Panc1 (cell line): ENCODE data around the gene TRAF3IP3. TPM values are rescaled to one million over a fixed set of nuclear protein-coding genes. Genes with fewer than 3 reads are reported as not detected.

Experiments used
- ATAC-seq: fragments of 200-7000 bp; cut with Tn5 transposase; 2 replicates; pipeline ENCODE4 v1.9.1; 2020; ENCODE audit warnings: mild to moderate bottlenecking, moderate library complexity
- BruUV-seq: library from RNA; stranded (reverse); fragments of 400-500 nt; replicated peaks from 2 replicates; lab custom pipeline; 2021; lab: Mats Ljungman, UMichigan
- CTCF ChIA-PET: fragments of 300-600 bp; sonication (Branson Sonifier 250); formaldehyde crosslinking; loops from one replicate; lab custom pipeline; 2022; ENCODE audit warnings: antibody characterized with exemption; lab: Charles Lee
- POLR2A ChIA-PET: fragments of 300-600 bp; sonication (Branson Sonifier 250); formaldehyde crosslinking; loops from one replicate; lab custom pipeline; 2022; ENCODE audit warnings: antibody characterized with exemption; lab: Charles Lee
- DNase-seq: peaks from one replicate; pipeline ENCODE4 v3.0.0-alpha.2; 2010; ENCODE audit warnings: low read depth, low spot score
- H3K27ac ChIP-seq: 2 replicates; pipeline ENCODE4 v1.5.1; 2011; ENCODE audit warnings: mild to moderate bottlenecking, low read length, inconsistent platforms
- H3K27me3 ChIP-seq: fragments of 200-500 bp; sonication (Bioruptor generic); 2 replicates; pipeline ENCODE4 v1.6.0; 2014; ENCODE audit warnings: low read length, inconsistent platforms; ENCODE audit not compliant: control insufficient read depth, insufficient read depth
- H3K36me3 ChIP-seq: fragments of 200-500 bp; sonication (Bioruptor generic); 2 replicates; pipeline ENCODE4 v1.5.1; 2014; ENCODE audit warnings: inconsistent platforms, mild to moderate bottlenecking, low read length, moderate library complexity; ENCODE audit not compliant: control insufficient read depth, insufficient read depth
- H3K4me1 ChIP-seq: 2 replicates; pipeline ENCODE4 v1.5.1; 2011; ENCODE audit warnings: inconsistent platforms, mild to moderate bottlenecking, low read length, moderate library complexity; ENCODE audit not compliant: control insufficient read depth, insufficient read depth
- H3K4me3 ChIP-seq, 2 experiments: 2 replicates each; pipeline ENCODE4 v1.5.1; 2011 to 2012; ENCODE audit warnings: low read depth in 2 of 2, low read length in 2 of 2, mild to moderate bottlenecking in 2 of 2, inconsistent platforms in 1 of 2, moderate library complexity in 1 of 2
- H3K9me3 ChIP-seq: fragments of 200-500 bp; sonication (Bioruptor generic); 2 replicates; pipeline ENCODE4 v1.5.1; 2014; ENCODE audit warnings: low read depth, mild to moderate bottlenecking, inconsistent platforms, low read length, moderate library complexity; ENCODE audit not compliant: control insufficient read depth, insufficient read depth
- CTCF ChIP-seq: fragments of 450-650 bp; IDR thresholded peaks from 2 replicates; pipeline ENCODE4 v1.5.1; 2017; ENCODE audit warnings: mild to moderate bottlenecking
- POLR2AphosphoS5 ChIP-seq: IDR thresholded peaks from 2 replicates; pipeline ENCODE4 v1.6.1; 2012; ENCODE audit warnings: mild to moderate bottlenecking, low read depth, low read length, moderate library complexity
- REST ChIP-seq, 2 experiments: IDR thresholded peaks; 2 replicates each; pipeline ENCODE4 v1.6.1; 2011 to 2012; ENCODE audit warnings: low read depth in 2 of 2, control low read depth in 1 of 2, low read length in 1 of 2, mild to moderate bottlenecking in 1 of 2, moderate library complexity in 1 of 2; ENCODE audit not compliant: insufficient read depth in 1 of 2
- SIN3A ChIP-seq: IDR thresholded peaks from 2 replicates; pipeline ENCODE4 v1.6.1; 2012; ENCODE audit warnings: low read depth, mild to moderate bottlenecking, low read length, moderate library complexity, borderline replicate concordance; ENCODE audit not compliant: insufficient read depth
- TCF7L2 ChIP-seq: IDR thresholded peaks from 2 replicates; pipeline ENCODE4 v1.6.1; 2011; ENCODE audit warnings: mild to moderate bottlenecking, low read depth, low read length, inconsistent platforms
- in situ Hi-C: cut with HindIII; loops from 2 replicates; pipeline ENCODE4 v1.10.0; 2016; ENCODE audit warnings: low sequenced_read_pairs, low pct_unique_long_range_greater_than_20kb
- intact Hi-C: fragments of 100-400 bp; cut with micrococcal nuclease; formaldehyde crosslinking; loops from one replicate; pipeline ENCODE4 v1.10.0; 2022; ENCODE audit not compliant: unreplicated experiment
- total RNA-seq: library from RNA; stranded (reverse); gene quantifications from one replicate; pipeline ENCODE4 v1.2.1, GENCODE V29; 2021; ENCODE audit not compliant: unreplicated experiment

Gene TRAF3IP3
- total RNA-seq, 1 experiment from 2014 or later: 0.67 TPM

- DNase-seq (no peak), ATAC-seq (no peak)
- ChIA-PET CTCF (no interaction called here), POLR2A (no interaction called here)
- TF ChIP-seq SIN3A (no peak), REST (IDR thresholded peaks at IDR 0.05; ENCODE audit: insufficient read depth in 1 of 2, low read depth in 2 of 2, low read length in 1 of 2) (no peak), POLR2AphosphoS5 (no peak), TCF7L2 (no peak), CTCF (no peak)
- no peaks in the 10 kb centered on the region for H3K4me1 ChIP-seq
- no peak overlapping the region for H3K4me3 ChIP-seq
- no peaks in the 10 kb centered on the region for H3K27me3 ChIP-seq
- no peak overlapping the region for H3K27ac ChIP-seq
- intact Hi-C loops: no loop called here
- no peaks in the 10 kb centered on the region for H3K36me3 ChIP-seq
- no TSS peak for BruUV-seq
- in situ Hi-C loops: no loop called here
- no peaks in the 10 kb centered on the region for H3K9me3 ChIP-seq
Measured at GRCh38 chr1:209727785-209728184, 28.1 kb upstream of the TRAF3IP3 start.

- ChIA-PET CTCF (no interaction called here), POLR2A (no interaction called here)
- Histone ChIP-seq H3K4me1 (no peaks in the 10 kb centered on the region), H3K36me3 (no peaks in the 10 kb centered on the region), H3K27ac (no peak overlapping the region), H3K27me3 (no peaks in the 10 kb centered on the region), H3K4me3 (no peak overlapping the region), H3K9me3 (no peaks in the 10 kb centered on the region)
- ATAC-seq (no peak), DNase-seq (no peak)
- intact Hi-C loops: no loop called here
- in situ Hi-C loops: no loop called here
- TF ChIP-seq REST (IDR thresholded peaks at IDR 0.05; ENCODE audit: insufficient read depth in 1 of 2, low read depth in 2 of 2, low read length in 1 of 2): no peak
- TF ChIP-seq CTCF: no peak
- no peak for TF ChIP-seq SIN3A
- no peak for TF ChIP-seq POLR2AphosphoS5
- TF ChIP-seq TCF7L2: no peak
- no TSS peak for BruUV-seq
Measured at GRCh38 chr1:209728466-209728865, 27.4 kb upstream of the TRAF3IP3 start.
